Left lung (tissue), 10 donors: ENCODE data around the gene FMN1. TPM values are rescaled to one million over a fixed set of nuclear protein-coding genes. Genes with fewer than 3 reads are reported as not detected.

Experiments
- ATAC-seq: fragments of 200-7000 bp; cut with Tn5 transposase; one replicate; pipeline ENCODE4 v1.9.1; 2020; ENCODE audit warnings: moderate library complexity
- DNase-seq, 4 donors: peaks; one replicate each; pipeline ENCODE4 v3.0.0-alpha.2; 2013 to 2020
- H3K27ac ChIP-seq, 2 donors: fragments of 200-600 bp; sonication (generic) in 1 of 2; one replicate each; pipeline versions ENCODE4 v1.5.0 to v1.8.0; 2020 to 2021
- H3K27me3 ChIP-seq, 2 donors: fragments of 200-600 bp; sonication (generic) in 1 of 2; one replicate each; pipeline versions ENCODE4 v1.5.0 to v1.8.0; 2020 to 2021
- H3K36me3 ChIP-seq, 2 donors: fragments of 200-600 bp; sonication (generic) in 1 of 2; one replicate each; pipeline versions ENCODE4 v1.5.0 to v1.8.0; 2020 to 2021
- H3K4me1 ChIP-seq, 2 donors: fragments of 200-600 bp; one replicate each; pipeline ENCODE4 v1.8.0; 2021
- H3K4me3 ChIP-seq, 2 donors: fragments of 200-600 bp; sonication (generic) in 1 of 2; one replicate each; pipeline versions ENCODE4 v1.5.0 to v1.8.0; 2020 to 2021; ENCODE audit warnings: mild to moderate bottlenecking in 1 of 2
- H3K9me3 ChIP-seq, 2 donors: fragments of 200-600 bp; sonication (generic) in 1 of 2; one replicate each; pipeline versions ENCODE4 v1.5.0 to v1.8.0; 2020 to 2021
- intact Hi-C, 2 donors: fragments of 100-400 bp; cut with DNase I; formaldehyde crosslinking; loops; one replicate each; pipeline versions ENCODE4 v1.11.2 to v1.14.2; 2022
- polyA plus RNA-seq, 6 donors: library from polyadenylated mRNA; unstranded; fragments of 120-200 nt; gene quantifications; one replicate each; pipeline ENCODE4 v1.2.1, GENCODE V29; 2013; ENCODE audit not compliant: insufficient read length in 6 of 6
- total RNA-seq, 2 donors: library from RNA; stranded (reverse); fragmentation: NEBNext Ultra II Directional; extraction: Animal tissue kit (Norgen Biotek cat#: 25700); gene quantifications; one replicate each; pipeline ENCODE4 v1.2.1, GENCODE V29; 2021
- TF ChIP-seq, protein P1 (sequence below), 2 donors: fragments of 200-600 bp; sonication (generic) in 1 of 2; IDR thresholded peaks; one replicate each; pipeline versions ENCODE4 v1.5.0 to v1.8.0; 2021; ENCODE audit warnings: antibody characterized with exemption in 2 of 2
- donor health status: DM: no; HTN: yes; CAD: no.
- donor health status: DM: no; HTN: no; CAD: no.

FMN1 gene
- total and polyA plus RNA-seq, 8 donors: 4.6 to 45.2 (median 8.4) TPM

DNA sequence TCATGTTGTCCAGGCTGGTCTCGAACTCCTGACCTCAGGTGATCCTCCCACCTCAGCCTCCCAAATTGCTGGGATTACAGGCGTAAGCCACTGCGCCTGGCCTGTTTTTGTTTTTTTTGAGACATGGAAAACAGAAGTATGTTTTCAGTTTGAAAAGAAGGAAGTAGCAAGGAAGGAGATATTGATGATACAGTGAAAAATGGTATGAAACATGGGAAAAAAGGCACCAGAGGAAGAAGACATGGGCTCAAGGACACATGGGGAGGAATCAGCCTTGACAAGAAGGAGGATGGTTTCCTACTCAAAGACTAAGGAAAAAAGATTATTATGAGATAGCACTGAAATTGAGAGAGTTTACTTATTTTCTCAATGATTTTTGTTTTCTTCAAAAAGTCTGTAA, 30.7 kb downstream of the FMN1 start:
- H3K4me1 ChIP-seq: peaks cover 0 to 17% of the 10 kb centered on the region in 2 donors
- DNase-seq: no peak
- H3K36me3 ChIP-seq: no peaks in the 10 kb centered on the region
- no peaks in the 10 kb centered on the region for H3K27me3 ChIP-seq
- ATAC-seq: no peak
- H3K27ac ChIP-seq: no peak overlapping the region
- no peak overlapping the region for H3K4me3 ChIP-seq
- intact Hi-C loops: no loop called here
- H3K9me3 ChIP-seq: no peaks in the 10 kb centered on the region
- TF ChIP-seq, protein P1, sequence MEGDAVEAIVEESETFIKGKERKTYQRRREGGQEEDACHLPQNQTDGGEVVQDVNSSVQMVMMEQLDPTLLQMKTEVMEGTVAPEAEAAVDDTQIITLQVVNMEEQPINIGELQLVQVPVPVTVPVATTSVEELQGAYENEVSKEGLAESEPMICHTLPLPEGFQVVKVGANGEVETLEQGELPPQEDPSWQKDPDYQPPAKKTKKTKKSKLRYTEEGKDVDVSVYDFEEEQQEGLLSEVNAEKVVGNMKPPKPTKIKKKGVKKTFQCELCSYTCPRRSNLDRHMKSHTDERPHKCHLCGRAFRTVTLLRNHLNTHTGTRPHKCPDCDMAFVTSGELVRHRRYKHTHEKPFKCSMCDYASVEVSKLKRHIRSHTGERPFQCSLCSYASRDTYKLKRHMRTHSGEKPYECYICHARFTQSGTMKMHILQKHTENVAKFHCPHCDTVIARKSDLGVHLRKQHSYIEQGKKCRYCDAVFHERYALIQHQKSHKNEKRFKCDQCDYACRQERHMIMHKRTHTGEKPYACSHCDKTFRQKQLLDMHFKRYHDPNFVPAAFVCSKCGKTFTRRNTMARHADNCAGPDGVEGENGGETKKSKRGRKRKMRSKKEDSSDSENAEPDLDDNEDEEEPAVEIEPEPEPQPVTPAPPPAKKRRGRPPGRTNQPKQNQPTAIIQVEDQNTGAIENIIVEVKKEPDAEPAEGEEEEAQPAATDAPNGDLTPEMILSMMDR (IDR thresholded peaks at IDR 0.05): no peak

- H3K27ac ChIP-seq: no peak overlapping the region
- DNase-seq (no peak), ATAC-seq (no peak)
- intact Hi-C loops: no loop called here
- no peaks in the 10 kb centered on the region for H3K36me3 ChIP-seq
- H3K27me3 ChIP-seq: no peaks in the 10 kb centered on the region
- peaks cover 0 to 29% of the 10 kb centered on the region in 2 donors for H3K4me1 ChIP-seq
- H3K4me3 ChIP-seq: no peak overlapping the region
- TF ChIP-seq, protein P1 (IDR thresholded peaks at IDR 0.05): no peak
- no peaks in the 10 kb centered on the region for H3K9me3 ChIP-seq
Measured at GRCh38 chr15:33161209-33161608, 33.3 kb downstream of the FMN1 start.

DNA sequence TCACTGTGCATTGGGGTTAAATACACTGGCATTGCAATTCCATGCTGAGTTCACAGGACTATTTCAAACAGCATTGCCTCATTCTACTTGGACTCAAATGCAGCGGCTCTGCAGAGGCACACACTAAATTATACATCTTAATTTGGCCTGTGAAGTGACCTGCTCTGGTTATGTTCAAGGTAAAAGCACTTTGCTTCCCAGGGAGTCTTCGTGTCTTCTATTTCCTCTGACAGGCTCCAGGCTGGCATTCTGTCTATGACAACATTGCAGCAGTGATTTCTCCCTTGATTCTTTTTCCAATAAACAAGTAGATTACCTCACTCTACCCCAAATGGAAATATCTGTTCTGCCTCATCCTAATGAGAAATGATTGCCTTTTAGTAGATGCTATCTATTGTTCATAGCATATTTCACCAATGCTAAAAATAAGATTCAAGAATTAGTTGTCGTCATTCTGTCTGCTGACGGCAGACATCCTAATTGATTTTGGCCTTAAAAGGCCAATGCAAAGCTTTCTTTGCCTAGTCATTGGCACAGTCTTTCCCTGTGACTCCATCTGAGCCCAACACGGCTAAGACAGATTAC, 33.8 kb downstream of the FMN1 start:
- no peaks in the 10 kb centered on the region for H3K9me3 ChIP-seq
- intact Hi-C loops: no loop called here

GRCh38 chr15:33159726-33160453, 34.6 kb downstream of the FMN1 start:
- DNase-seq (no peak), ATAC-seq (no peak)
- H3K27me3 ChIP-seq: no peaks in the 10 kb centered on the region
- TF ChIP-seq, protein P1 (IDR thresholded peaks at IDR 0.05): no peak
- intact Hi-C loops: no loop called here
- no peaks in the 10 kb centered on the region for H3K36me3 ChIP-seq
- peaks cover 0 to 36% of the 10 kb centered on the region in 2 donors for H3K4me1 ChIP-seq
- H3K4me3 ChIP-seq: no peak overlapping the region
- H3K27ac ChIP-seq: no peak overlapping the region
- no peaks in the 10 kb centered on the region for H3K9me3 ChIP-seq

More for the DNA sequence above, 33.8 kb downstream of the FMN1 start:
- peaks cover 0 to 35% of the 10 kb centered on the region in 2 donors for H3K4me1 ChIP-seq
- DNase-seq (no peak), ATAC-seq (no peak)
- no peak overlapping the region for H3K4me3 ChIP-seq
- TF ChIP-seq, protein P1 (IDR thresholded peaks at IDR 0.05): no peak
- no peaks in the 10 kb centered on the region for H3K36me3 ChIP-seq
- H3K27me3 ChIP-seq: no peaks in the 10 kb centered on the region
- H3K27ac ChIP-seq: no peak overlapping the region

DNA sequence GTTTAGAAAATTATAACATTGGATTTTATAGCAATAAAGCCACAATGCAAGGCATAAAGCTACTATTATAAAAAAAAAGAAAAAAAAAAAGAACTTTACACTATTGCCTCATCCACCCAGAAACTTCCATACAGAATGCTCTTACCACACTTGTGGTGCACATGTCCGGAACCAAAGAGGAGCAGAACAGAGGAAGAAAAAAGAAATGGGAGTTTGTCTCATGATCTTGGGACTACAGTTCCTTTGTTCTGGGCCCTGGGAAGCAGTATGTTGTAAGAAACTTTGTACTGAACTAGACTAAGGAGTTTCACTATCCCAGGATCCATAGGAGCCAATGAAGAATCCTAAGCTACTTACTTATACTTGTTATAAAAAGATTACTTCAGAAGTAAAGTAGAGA, 36.1 kb downstream of the FMN1 start:
- Histone ChIP-seq H3K9me3 (no peaks in the 10 kb centered on the region), H3K4me1 (peaks cover 0 to 36% of the 10 kb centered on the region in 2 donors), H3K36me3 (no peaks in the 10 kb centered on the region), H3K27me3 (no peaks in the 10 kb centered on the region), H3K4me3 (no peak overlapping the region), H3K27ac (peak overlapping the region in 1 of 2 donors; percentile 70)
- DNase-seq: no peak
- TF ChIP-seq, protein P1 (IDR thresholded peaks at IDR 0.05): no peak
- ATAC-seq: peak; percentile 30
- intact Hi-C loops: no loop called here
